Bronchial epithelial cell (primary cell): Measurements from ENCODE around the gene IFNG-AS1. TPM values are rescaled to one million over a fixed set of nuclear protein-coding genes. Genes with fewer than 3 reads are reported as not detected.

Experiments
- DNase-seq: peaks from one replicate; pipeline ENCODE4 v3.0.0-alpha.2; 2010; ENCODE audit warnings: low read depth
- FAIRE-seq: peaks from 2 replicates; lab custom pipeline; 2011; peaks lifted over from hg19 to GRCh38; lab: Jason Lieb, UNC
- H3K27me3 ChIP-seq: 2 replicates; pipeline ENCODE4 v1.5.1; 2011; ENCODE audit warnings: low read length; ENCODE audit not compliant: control insufficient read depth, insufficient read depth
- H3K36me3 ChIP-seq: 2 replicates; pipeline ENCODE4 v1.5.1; 2011; ENCODE audit warnings: low read length; ENCODE audit not compliant: control insufficient read depth, insufficient read depth
- H3K4me3 ChIP-seq: 2 replicates; pipeline ENCODE4 v1.5.1; 2011; ENCODE audit warnings: mild to moderate bottlenecking, low read depth, low read length, control low read depth
- CTCF ChIP-seq: IDR thresholded peaks from 2 replicates; pipeline ENCODE4 v1.5.1; 2011; ENCODE audit warnings: mild to moderate bottlenecking, moderate library complexity, low read length, control low read depth, inconsistent platforms; ENCODE audit not compliant: insufficient read depth, severe bottlenecking
- total RNA-seq: library from RNA; depleted of rRNA; stranded (reverse); fragments of >200 nt; gene quantifications from 2 replicates; pipeline ENCODE4 v1.2.1, GENCODE V29; 2014

The IFNG-AS1 gene
- total RNA-seq, result not detected in 2 replicates

DNA sequence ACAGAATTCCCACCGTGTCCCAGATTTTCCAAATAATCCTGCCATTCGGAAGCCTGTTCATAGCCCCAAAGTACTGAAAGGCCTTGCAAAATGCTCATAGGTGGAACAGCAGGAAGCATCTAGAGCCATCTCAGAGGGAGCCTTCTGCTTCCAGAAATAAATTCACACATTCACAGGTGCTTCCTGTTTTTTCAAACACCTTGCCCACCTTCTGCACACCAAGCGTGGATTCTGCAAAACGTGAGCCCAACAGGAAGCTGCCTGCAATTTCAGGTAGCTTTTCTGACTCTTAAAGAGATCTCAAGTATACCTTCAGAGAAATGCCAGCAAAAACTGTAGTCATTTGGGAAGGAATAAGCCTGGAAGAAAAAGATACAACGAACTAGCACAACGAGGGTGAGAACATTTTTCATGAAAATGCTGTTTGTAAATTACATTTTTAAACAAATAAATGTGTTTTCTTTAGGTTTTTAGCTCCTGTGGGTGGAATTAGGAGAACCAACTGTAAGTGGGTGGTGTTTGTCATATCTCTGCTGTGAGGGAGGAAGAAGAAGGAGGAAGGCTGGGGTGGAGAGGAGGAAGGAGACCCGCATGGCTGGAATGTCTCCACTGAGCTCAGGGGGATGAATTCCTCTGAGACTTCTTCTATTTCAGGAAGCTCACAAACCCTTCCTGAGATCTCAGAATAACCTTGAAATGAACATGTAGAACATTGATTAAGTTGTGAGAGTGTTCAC, at the start of gene IFNG-AS1:
TSS of gene IFNG-AS1 (plus strand) at position 264 of the 737 bp plus-strand sequence.
- Histone ChIP-seq H3K4me3 (no peak within 1 kb of the TSS), H3K27me3 (no peaks in the 10 kb centered on the region), H3K36me3 (no peaks in the 10 kb centered on the region)
- TF ChIP-seq CTCF, result no peak
- FAIRE-seq (no peak), DNase-seq (no peak)

DNA sequence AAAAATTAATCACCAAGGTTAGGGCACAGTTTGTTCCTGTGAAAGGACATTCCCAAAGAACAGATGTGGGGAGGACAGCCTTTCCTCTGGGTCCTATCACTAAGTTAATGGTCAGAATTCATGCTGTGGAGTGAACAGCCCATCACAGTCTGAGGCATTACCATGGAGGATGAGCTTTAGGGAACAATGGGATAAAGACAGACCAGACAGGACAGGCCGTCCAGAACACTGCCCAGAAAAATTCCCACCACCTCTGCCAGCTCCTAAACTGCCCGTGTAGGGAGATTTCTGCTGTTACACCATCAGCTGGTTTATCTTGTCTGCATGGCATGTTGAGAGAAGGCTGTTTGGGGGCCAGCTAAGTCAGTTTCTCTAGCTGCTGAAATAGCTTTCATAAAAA, 49.6 kb upstream of the IFNG-AS1 start:
- TF ChIP-seq CTCF, result no peak
- no peak for FAIRE-seq
- H3K4me3 ChIP-seq, result no peak overlapping the region

DNA sequence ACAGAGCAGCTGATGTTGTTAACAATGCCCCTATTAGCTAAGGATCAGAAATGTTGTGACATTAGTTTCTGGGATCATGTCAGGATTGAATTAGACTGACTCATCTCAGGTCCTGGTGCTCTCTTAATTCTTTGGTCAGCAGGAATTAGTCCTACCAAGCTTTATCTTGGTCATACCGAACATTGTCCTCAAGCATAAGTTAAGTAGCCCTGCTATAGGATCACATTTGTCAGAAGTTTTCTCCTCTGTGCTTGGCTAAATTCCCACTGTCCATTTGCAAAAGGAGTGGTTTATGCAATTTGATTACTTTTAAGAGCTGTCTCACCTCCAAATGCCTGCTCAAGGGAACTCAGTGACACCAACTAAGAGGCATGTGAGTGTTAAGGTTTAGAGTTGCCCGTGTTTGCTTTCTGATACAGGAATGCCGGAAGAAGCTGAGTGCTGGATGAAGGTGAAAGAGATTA, 48.4 kb upstream of the IFNG-AS1 start:
- Histone ChIP-seq H3K4me3 (no peak overlapping the region), H3K27me3 (no peaks in the 10 kb centered on the region), H3K36me3 (no peaks in the 10 kb centered on the region)
- DNase-seq (peak; percentile 77), FAIRE-seq (peak; percentile 72)
- no peak for TF ChIP-seq CTCF

More for the DNA sequence above, 49.6 kb upstream of the IFNG-AS1 start:
- no peaks in the 10 kb centered on the region for H3K36me3 ChIP-seq
- no peak for DNase-seq
- no peaks in the 10 kb centered on the region for H3K27me3 ChIP-seq

DNA sequence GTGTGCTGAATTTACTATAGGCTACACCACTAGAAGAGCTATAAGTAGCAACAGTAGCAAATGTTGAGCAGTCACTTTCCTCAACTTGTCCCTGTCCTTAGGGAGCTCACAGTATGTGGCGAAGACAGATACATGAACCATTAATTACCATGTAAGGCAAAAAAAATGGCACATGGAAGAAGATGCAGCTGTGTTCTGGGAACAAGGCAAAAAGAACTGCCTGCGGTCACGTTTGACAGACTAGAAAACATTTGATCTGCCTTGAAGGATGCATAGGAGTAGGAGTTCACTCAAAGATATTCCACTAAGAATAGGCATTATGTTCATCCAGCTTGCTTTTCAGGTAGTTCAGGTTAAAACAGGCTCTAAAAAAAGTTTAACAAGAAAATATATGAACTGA, 46.5 kb upstream of the IFNG-AS1 start:
- Histone ChIP-seq H3K36me3 (no peaks in the 10 kb centered on the region), H3K27me3 (no peaks in the 10 kb centered on the region), H3K4me3 (no peak overlapping the region)
- no peak for TF ChIP-seq CTCF
- no peak for DNase-seq
- FAIRE-seq, result peak; percentile 28

- FAIRE-seq (no peak), DNase-seq (peak; percentile 67)
- no peaks in the 10 kb centered on the region for H3K36me3 ChIP-seq
- H3K4me3 ChIP-seq, result no peak overlapping the region
- no peaks in the 10 kb centered on the region for H3K27me3 ChIP-seq
- TF ChIP-seq CTCF, result peak; percentile 58
Measured at GRCh38 chr12:67943141-67943892, 45.9 kb upstream of the IFNG-AS1 start.
